Measurements from ENCODE around the gene SLC10A7. TPM values are rescaled to one million over a fixed set of nuclear protein-coding genes. Genes with fewer than 3 reads are reported as not detected.

Gene SLC10A7
- total RNA-seq, 1 experiment from 2014 or later = 3.9 TPM

DNA sequence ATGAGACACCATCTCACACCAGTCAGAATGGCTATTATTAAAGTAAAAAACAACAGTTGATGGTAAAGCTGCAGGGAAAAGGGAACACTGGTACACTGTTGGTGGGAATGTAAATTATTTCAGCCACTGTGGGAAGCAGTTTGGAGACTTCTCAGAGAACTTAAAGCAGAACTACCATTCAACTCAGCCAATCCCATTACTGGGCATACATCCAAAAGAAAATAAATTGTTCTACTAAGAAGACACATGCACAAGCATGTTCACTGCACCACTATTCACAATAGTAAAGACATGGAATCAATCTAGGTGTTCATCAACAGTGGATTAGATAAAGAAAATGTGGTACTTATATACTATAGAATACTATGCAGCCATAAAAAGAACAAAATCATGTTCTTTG, 172.4 kb downstream of the SLC10A7 start:
- Histone ChIP-seq H4K8ac (replicated peaks; ENCODE audit: insufficient read length, low read depth, low read length) (no peak overlapping the region), H3K79me2 (ENCODE audit: insufficient read depth, low read length) (no peaks in the 10 kb centered on the region), H3K56ac (ENCODE audit: insufficient read length, low read depth, low read length) (no peak overlapping the region), H2BK12ac (ENCODE audit: insufficient read length, low read depth, low read length) (no peak overlapping the region), H3K14ac (ENCODE audit: insufficient read depth, low read length) (no peak overlapping the region), H3K18ac (ENCODE audit: insufficient read length, low read depth, low read length) (no peak overlapping the region), H4K5ac (ENCODE audit: insufficient read length, low read depth, low read length) (no peak overlapping the region), H3T11ph (ENCODE audit: low read length) (no peak overlapping the region), H2BK120ac (ENCODE audit: low read depth, low read length, poor library complexity, severe bottlenecking) (no peak overlapping the region), H2BK5ac (ENCODE audit: insufficient read length, low read length) (no peak overlapping the region), H2BK20ac (ENCODE audit: low read depth, low read length, poor library complexity, severe bottlenecking) (no peak overlapping the region), H2AFZ (ENCODE audit: low read length) (no peak overlapping the region), H3K9ac (ENCODE audit: extremely low read depth, insufficient read length, low read length) (no peak overlapping the region), H3K27ac (ENCODE audit: insufficient read length, low read depth, low read length) (no peak overlapping the region), H2BK15ac (ENCODE audit: low read depth, low read length) (no peak overlapping the region), H4K20me1 (ENCODE audit: control insufficient read depth, insufficient read depth, insufficient read length) (no peaks in the 10 kb centered on the region), H3K23me2 (ENCODE audit: insufficient read length, low read depth, low read length, poor library complexity, severe bottlenecking) (no peaks in the 10 kb centered on the region), H3K79me1 (ENCODE audit: insufficient read depth, low read depth, low read length, poor library complexity, severe bottlenecking) (no peaks in the 10 kb centered on the region), H3K9me3 (ENCODE audit: control insufficient read depth, low read depth, low read length) (no peaks in the 10 kb centered on the region), H3K23ac (ENCODE audit: insufficient read length, low read depth, low read length) (no peak overlapping the region), H4K91ac (ENCODE audit: insufficient read length, low read depth, low read length) (no peak overlapping the region), H3K4me2 (ENCODE audit: insufficient read depth, insufficient read length, low read length) (no peak overlapping the region), H3K27me3 (ENCODE audit: insufficient read depth, low read length) (no peaks in the 10 kb centered on the region), H3K4ac (ENCODE audit: low read depth, low read length) (no peak overlapping the region), H2AK5ac (ENCODE audit: insufficient read length, low read length) (no peak overlapping the region), H3K4me1 (ENCODE audit: insufficient read depth, low read length) (no peaks in the 10 kb centered on the region)
- TF ChIP-seq, protein P1, sequence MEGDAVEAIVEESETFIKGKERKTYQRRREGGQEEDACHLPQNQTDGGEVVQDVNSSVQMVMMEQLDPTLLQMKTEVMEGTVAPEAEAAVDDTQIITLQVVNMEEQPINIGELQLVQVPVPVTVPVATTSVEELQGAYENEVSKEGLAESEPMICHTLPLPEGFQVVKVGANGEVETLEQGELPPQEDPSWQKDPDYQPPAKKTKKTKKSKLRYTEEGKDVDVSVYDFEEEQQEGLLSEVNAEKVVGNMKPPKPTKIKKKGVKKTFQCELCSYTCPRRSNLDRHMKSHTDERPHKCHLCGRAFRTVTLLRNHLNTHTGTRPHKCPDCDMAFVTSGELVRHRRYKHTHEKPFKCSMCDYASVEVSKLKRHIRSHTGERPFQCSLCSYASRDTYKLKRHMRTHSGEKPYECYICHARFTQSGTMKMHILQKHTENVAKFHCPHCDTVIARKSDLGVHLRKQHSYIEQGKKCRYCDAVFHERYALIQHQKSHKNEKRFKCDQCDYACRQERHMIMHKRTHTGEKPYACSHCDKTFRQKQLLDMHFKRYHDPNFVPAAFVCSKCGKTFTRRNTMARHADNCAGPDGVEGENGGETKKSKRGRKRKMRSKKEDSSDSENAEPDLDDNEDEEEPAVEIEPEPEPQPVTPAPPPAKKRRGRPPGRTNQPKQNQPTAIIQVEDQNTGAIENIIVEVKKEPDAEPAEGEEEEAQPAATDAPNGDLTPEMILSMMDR (conservative IDR thresholded peaks at IDR 0.05) = no peak
- no peak overlapping the region for H3K27ac Mint-ChIP-seq
- peaks cover 4% of the 10 kb centered on the region for H3K27me3 Mint-ChIP-seq (ENCODE audit: low read depth)
- no peaks in the 10 kb centered on the region for H3K36me3 Mint-ChIP-seq (ENCODE audit: insufficient read depth in 1 of 3, low read depth in 3 of 3)
- no peaks in the 10 kb centered on the region for H3K9me3 Mint-ChIP-seq
- peaks cover 0 to 4% of the 10 kb centered on the region in 2 experiments; a peak in 1 of 4 replicates for H3K4me1 Mint-ChIP-seq
- H3K4me3 Mint-ChIP-seq = peak overlapping the region; percentile 69 to 77; a peak in 4 of 5 replicates
- no peak for DNase-seq
